ENCODE measurements around the gene AUTS2.

- TF ChIP-seq CTCF (IDR thresholded peaks at IDR 0.05), result no peak
- TF ChIP-seq POLR2A (IDR thresholded peaks at IDR 0.05), result no peak
These were observed 1023.8 kb downstream of the AUTS2 start for GRCh38 chr7:70621954-70622600.
